Measurements from ENCODE around the gene BICD2.
A peak's percentile ranks its signal among the peaks of the same experiment; 100 is the strongest.

The BICD2 gene

DNA sequence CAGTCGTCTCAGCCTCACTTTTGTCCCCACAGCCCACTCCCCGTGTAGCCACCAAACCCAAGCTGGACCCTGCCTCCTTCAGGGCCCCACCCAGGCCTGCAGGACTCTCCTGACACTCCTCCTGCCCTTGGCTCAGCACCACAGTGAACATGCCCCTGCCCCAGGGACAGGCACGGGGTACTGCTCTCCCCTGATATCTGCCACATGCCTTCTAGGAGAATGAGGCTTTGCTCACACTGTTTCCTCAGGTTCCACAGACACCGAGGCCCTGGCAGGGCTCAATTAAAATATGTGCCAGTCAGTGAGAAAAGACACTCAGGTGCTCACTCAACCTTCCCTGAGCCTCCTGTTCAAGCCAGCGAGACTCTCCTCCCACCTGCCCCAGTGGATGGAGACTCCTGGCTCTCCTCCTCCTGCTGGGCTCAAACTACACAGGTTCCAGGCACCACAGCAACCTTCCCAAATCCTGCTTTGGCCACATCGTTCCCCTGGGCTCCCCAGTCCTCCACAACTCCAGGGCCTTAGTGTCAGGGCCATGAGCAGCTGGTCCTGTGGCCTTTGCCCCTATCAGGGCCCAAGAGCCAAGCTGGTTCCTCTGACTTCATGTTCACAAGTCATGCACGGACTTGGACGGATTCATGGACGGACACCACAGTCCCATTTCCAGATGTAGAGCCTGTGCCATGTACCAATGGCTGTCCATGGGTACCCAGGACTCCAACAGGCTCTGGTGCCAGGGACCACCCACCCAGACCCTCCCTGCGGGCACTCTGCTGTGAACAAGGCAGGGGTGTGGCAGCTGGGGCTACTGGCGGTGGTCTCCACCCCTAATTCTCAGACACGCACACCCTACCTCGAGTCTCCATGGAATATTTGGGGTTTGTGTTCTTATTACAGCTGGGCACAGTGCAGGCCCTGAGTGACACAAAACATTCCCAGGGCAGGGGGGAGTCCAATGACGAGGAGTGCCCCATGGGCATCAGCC, 36.6 kb downstream of the BICD2 start:
- Histone ChIP-seq H4K91ac (ENCODE audit: low read depth, low read length, poor library complexity) (no peak overlapping the region), H4K8ac (ENCODE audit: low read depth, low read length) (no peak overlapping the region), H3K27me3 (ENCODE audit: control insufficient read depth in 3 of 3, insufficient read depth in 3 of 3, low read depth in 1 of 3, low read length in 3 of 3) (no peaks in the 10 kb centered on the region), H3K14ac (ENCODE audit: low read length) (no peak overlapping the region), H2BK15ac (ENCODE audit: low read length) (no peak overlapping the region), H3K9ac (ENCODE audit: low read depth, low read length, poor library complexity) (no peak overlapping the region), H2AK5ac (ENCODE audit: low read depth, low read length) (peak overlapping the region; percentile 52), H3K36me3 (replicated peaks in 1 of 2; ENCODE audit: control insufficient read depth in 2 of 2, insufficient read depth in 2 of 2, low read length in 2 of 2) (peaks cover 19 to 51% of the 10 kb centered on the region in 2 donors), H3K4ac (ENCODE audit: low read length) (no peak overlapping the region), H3K4me2 (ENCODE audit: insufficient read depth, low read length, poor library complexity, severe bottlenecking) (no peak overlapping the region), H2BK120ac (ENCODE audit: low read depth, low read length) (no peak overlapping the region), H3K9me3 (replicated peaks in 1 of 2; ENCODE audit: control insufficient read depth in 2 of 2, insufficient read depth in 1 of 2, low read depth in 1 of 2, low read length in 2 of 2) (no peaks in the 10 kb centered on the region), H3K4me3 (ENCODE audit: low read length in 2 of 2) (no peak overlapping the region), H3K4me1 (ENCODE audit: control insufficient read depth in 2 of 2, insufficient read depth in 1 of 2, low read depth in 1 of 2, low read length in 2 of 2) (peaks cover 7 to 8% of the 10 kb centered on the region in 2 donors), H3K27ac (replicated peaks; ENCODE audit: low read length) (no peak overlapping the region), H3K79me1 (ENCODE audit: low read depth, low read length) (peaks cover 13% of the 10 kb centered on the region), H2AFZ (ENCODE audit: low read length) (no peak overlapping the region), H3K23ac (ENCODE audit: low read depth, low read length, poor library complexity) (peak overlapping the region; percentile 59), H2BK5ac (ENCODE audit: low read length) (no peak overlapping the region), H3K18ac (ENCODE audit: low read length) (no peak overlapping the region), H2BK12ac (ENCODE audit: low read length) (no peak overlapping the region)
- WGBS, 2 donors (ENCODE audit: extremely low coverage in 2 of 2, insufficient read length in 2 of 2, insufficient replicate concordance in 1 of 2), result no CpG with 5 or more reads among the region's 14 CpGs
- no peak for DNase-seq (ENCODE audit: low spot score)

DNA sequence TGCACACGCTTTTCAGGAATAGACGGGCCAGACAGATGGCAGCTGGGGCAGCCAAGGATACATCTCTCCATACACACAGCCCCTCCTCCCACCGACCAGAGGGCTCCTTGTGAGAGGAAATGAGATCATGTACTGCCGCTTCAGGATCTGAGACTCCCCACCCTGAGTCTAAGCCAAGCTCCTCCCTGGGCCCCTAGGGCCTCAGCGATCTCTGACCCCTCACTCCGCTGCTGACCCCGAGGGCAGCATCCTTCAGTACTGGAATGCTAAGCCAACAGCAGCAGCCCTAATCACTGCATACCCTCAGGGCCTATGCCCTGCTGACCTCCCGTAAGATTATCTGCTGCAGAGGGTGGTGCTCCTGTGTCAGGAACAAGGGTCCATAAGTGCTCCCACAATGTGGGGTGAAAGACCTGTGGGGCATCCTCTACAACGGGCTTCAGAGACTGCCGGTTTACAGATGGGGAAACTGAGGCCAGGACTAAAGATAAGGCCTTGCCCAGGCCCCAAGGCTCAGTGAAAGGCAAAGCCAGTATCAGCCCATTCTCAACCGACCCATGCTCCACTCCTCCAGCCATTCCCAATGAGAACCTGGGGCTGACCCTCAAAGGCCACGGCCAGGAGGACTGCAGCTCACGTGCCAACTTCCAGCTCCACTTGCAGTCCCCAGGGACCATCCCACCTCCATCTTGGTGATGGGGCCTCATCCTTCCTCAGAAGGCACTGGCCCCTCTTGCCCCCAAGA, 37.5 kb downstream of the BICD2 start:
- H2BK5ac ChIP-seq (ENCODE audit: low read length), result no peak overlapping the region
- peaks cover 13% of the 10 kb centered on the region for H3K79me1 ChIP-seq (ENCODE audit: low read depth, low read length)
- peaks cover 24 to 60% of the 10 kb centered on the region in 2 donors for H3K36me3 ChIP-seq (replicated peaks in 1 of 2; ENCODE audit: control insufficient read depth in 2 of 2, insufficient read depth in 2 of 2, low read length in 2 of 2)
- no peaks in the 10 kb centered on the region for H3K27me3 ChIP-seq (ENCODE audit: control insufficient read depth in 3 of 3, insufficient read depth in 3 of 3, low read depth in 1 of 3, low read length in 3 of 3)
- no peak overlapping the region for H3K4me3 ChIP-seq (ENCODE audit: low read length in 2 of 2)
- no peak overlapping the region for H2BK15ac ChIP-seq (ENCODE audit: low read length)
- H3K18ac ChIP-seq (ENCODE audit: low read length), result no peak overlapping the region
- no peak overlapping the region for H3K4me2 ChIP-seq (ENCODE audit: insufficient read depth, low read length, poor library complexity, severe bottlenecking)
- H3K23ac ChIP-seq (ENCODE audit: low read depth, low read length, poor library complexity), result no peak overlapping the region
- no peak overlapping the region for H2AK5ac ChIP-seq (ENCODE audit: low read depth, low read length)
- H2BK120ac ChIP-seq (ENCODE audit: low read depth, low read length), result no peak overlapping the region
- H2AFZ ChIP-seq (ENCODE audit: low read length), result no peak overlapping the region
- no peak overlapping the region for H3K9ac ChIP-seq (ENCODE audit: low read depth, low read length, poor library complexity)
- no peak overlapping the region for H4K91ac ChIP-seq (ENCODE audit: low read depth, low read length, poor library complexity)
- no peak for DNase-seq (ENCODE audit: low spot score)
- no peak overlapping the region for H3K27ac ChIP-seq (replicated peaks; ENCODE audit: low read length)
- H4K8ac ChIP-seq (ENCODE audit: low read depth, low read length), result no peak overlapping the region
- peaks cover 7 to 8% of the 10 kb centered on the region in 2 donors for H3K4me1 ChIP-seq (ENCODE audit: control insufficient read depth in 2 of 2, insufficient read depth in 1 of 2, low read depth in 1 of 2, low read length in 2 of 2)
- H3K4ac ChIP-seq (ENCODE audit: low read length), result no peak overlapping the region
- WGBS, 2 donors (ENCODE audit: extremely low coverage in 2 of 2, insufficient read length in 2 of 2, insufficient replicate concordance in 1 of 2), result no CpG with 5 or more reads among the region's 13 CpGs
- H2BK12ac ChIP-seq (ENCODE audit: low read length), result no peak overlapping the region
- no peaks in the 10 kb centered on the region for H3K9me3 ChIP-seq (replicated peaks in 1 of 2; ENCODE audit: control insufficient read depth in 2 of 2, insufficient read depth in 1 of 2, low read depth in 1 of 2, low read length in 2 of 2)
- H3K14ac ChIP-seq (ENCODE audit: low read length), result no peak overlapping the region

DNA sequence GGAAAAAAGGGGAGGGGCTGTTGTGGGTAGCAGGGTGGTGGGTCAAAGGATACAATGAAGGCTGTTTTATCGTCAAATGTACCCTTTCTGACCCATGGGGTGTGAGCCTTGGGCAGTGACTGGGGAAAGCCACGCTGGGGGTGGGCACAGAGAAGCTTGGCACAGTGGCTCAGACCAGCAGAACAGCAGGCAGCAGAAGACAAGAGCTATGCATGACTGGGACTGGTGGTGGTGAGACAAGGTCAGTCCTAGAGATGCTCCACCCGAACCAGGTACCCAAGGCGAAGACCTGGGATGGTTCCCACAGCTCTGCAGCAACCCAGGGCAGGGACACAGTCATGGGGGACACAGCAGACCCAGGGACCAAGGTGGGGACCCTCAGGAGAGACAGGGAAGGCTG, 38.3 kb downstream of the BICD2 start:
- Histone ChIP-seq H2AFZ (ENCODE audit: low read length) (no peak overlapping the region), H3K27ac (replicated peaks; ENCODE audit: low read length) (no peak overlapping the region)
- no CpG with 5 or more reads among the region's 4 CpGs for WGBS, 2 donors (ENCODE audit: extremely low coverage in 2 of 2, insufficient read length in 2 of 2, insufficient replicate concordance in 1 of 2)

DNA sequence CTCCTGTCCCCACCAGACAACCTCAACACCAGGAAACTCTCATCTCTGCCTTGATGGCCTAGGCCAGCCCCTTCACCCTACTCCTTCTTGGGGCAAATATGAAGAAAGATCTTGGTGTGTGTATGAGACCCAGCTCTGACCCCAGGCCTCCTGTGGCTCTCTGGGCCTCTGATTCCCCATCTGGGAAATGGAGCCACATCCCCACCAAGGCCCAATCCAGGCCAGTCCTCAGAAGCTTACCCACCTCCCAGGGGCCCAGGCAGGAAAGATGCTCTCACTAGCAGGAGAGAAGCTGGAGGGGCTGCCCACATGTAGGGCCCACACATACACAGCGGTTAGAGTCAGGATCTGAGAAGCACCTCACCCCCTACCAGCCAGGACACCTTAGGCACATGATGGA, 38.9 kb downstream of the BICD2 start:
- Histone ChIP-seq H2BK5ac (ENCODE audit: low read length) (no peak overlapping the region), H3K79me1 (ENCODE audit: low read depth, low read length) (peaks cover 13% of the 10 kb centered on the region), H3K4me2 (ENCODE audit: insufficient read depth, low read length, poor library complexity, severe bottlenecking) (no peak overlapping the region), H2BK15ac (ENCODE audit: low read length) (no peak overlapping the region), H2AK5ac (ENCODE audit: low read depth, low read length) (no peak overlapping the region), H4K8ac (ENCODE audit: low read depth, low read length) (no peak overlapping the region), H3K27me3 (ENCODE audit: control insufficient read depth in 3 of 3, insufficient read depth in 3 of 3, low read depth in 1 of 3, low read length in 3 of 3) (no peaks in the 10 kb centered on the region), H3K27ac (replicated peaks; ENCODE audit: low read length) (no peak overlapping the region), H2BK120ac (ENCODE audit: low read depth, low read length) (no peak overlapping the region), H3K36me3 (replicated peaks in 1 of 2; ENCODE audit: control insufficient read depth in 2 of 2, insufficient read depth in 2 of 2, low read length in 2 of 2) (peaks cover 34 to 73% of the 10 kb centered on the region in 2 donors), H4K91ac (ENCODE audit: low read depth, low read length, poor library complexity) (no peak overlapping the region), H3K18ac (ENCODE audit: low read length) (no peak overlapping the region), H3K14ac (ENCODE audit: low read length) (no peak overlapping the region), H3K4me1 (ENCODE audit: control insufficient read depth in 2 of 2, insufficient read depth in 1 of 2, low read depth in 1 of 2, low read length in 2 of 2) (peaks cover 7 to 8% of the 10 kb centered on the region in 2 donors), H3K23ac (ENCODE audit: low read depth, low read length, poor library complexity) (no peak overlapping the region), H3K4ac (ENCODE audit: low read length) (no peak overlapping the region), H2BK12ac (ENCODE audit: low read length) (no peak overlapping the region), H2AFZ (ENCODE audit: low read length) (no peak overlapping the region), H3K9me3 (replicated peaks in 1 of 2; ENCODE audit: control insufficient read depth in 2 of 2, insufficient read depth in 1 of 2, low read depth in 1 of 2, low read length in 2 of 2) (no peaks in the 10 kb centered on the region), H3K9ac (ENCODE audit: low read depth, low read length, poor library complexity) (no peak overlapping the region), H3K4me3 (ENCODE audit: low read length in 2 of 2) (no peak overlapping the region)
- no CpG with 5 or more reads among the region's 1 CpG for WGBS, 2 donors (ENCODE audit: extremely low coverage in 2 of 2, insufficient read length in 2 of 2, insufficient replicate concordance in 1 of 2)
- no peak for DNase-seq (ENCODE audit: low spot score)

More for the DNA sequence above, 38.3 kb downstream of the BICD2 start:
- Histone ChIP-seq H2BK120ac (ENCODE audit: low read depth, low read length) (no peak overlapping the region), H3K79me1 (ENCODE audit: low read depth, low read length) (peaks cover 13% of the 10 kb centered on the region), H2BK12ac (ENCODE audit: low read length) (no peak overlapping the region), H4K91ac (ENCODE audit: low read depth, low read length, poor library complexity) (no peak overlapping the region), H3K4ac (ENCODE audit: low read length) (no peak overlapping the region), H4K8ac (ENCODE audit: low read depth, low read length) (no peak overlapping the region), H2BK15ac (ENCODE audit: low read length) (no peak overlapping the region), H3K27me3 (ENCODE audit: control insufficient read depth in 3 of 3, insufficient read depth in 3 of 3, low read depth in 1 of 3, low read length in 3 of 3) (no peaks in the 10 kb centered on the region), H3K4me1 (ENCODE audit: control insufficient read depth in 2 of 2, insufficient read depth in 1 of 2, low read depth in 1 of 2, low read length in 2 of 2) (peaks cover 7 to 8% of the 10 kb centered on the region in 2 donors), H3K36me3 (replicated peaks in 1 of 2; ENCODE audit: control insufficient read depth in 2 of 2, insufficient read depth in 2 of 2, low read length in 2 of 2) (peaks cover 31 to 68% of the 10 kb centered on the region in 2 donors), H2AK5ac (ENCODE audit: low read depth, low read length) (no peak overlapping the region), H3K4me2 (ENCODE audit: insufficient read depth, low read length, poor library complexity, severe bottlenecking) (no peak overlapping the region), H3K18ac (ENCODE audit: low read length) (peak overlapping the region; percentile 27), H2BK5ac (ENCODE audit: low read length) (no peak overlapping the region), H3K23ac (ENCODE audit: low read depth, low read length, poor library complexity) (no peak overlapping the region), H3K14ac (ENCODE audit: low read length) (no peak overlapping the region), H3K4me3 (ENCODE audit: low read length in 2 of 2) (no peak overlapping the region), H3K9ac (ENCODE audit: low read depth, low read length, poor library complexity) (no peak overlapping the region), H3K9me3 (replicated peaks in 1 of 2; ENCODE audit: control insufficient read depth in 2 of 2, insufficient read depth in 1 of 2, low read depth in 1 of 2, low read length in 2 of 2) (no peaks in the 10 kb centered on the region)
- no peak for DNase-seq (ENCODE audit: low spot score)

Data from neuronal stem cell (in vitro differentiated cells).